NCI-H774 (cell line): ENCODE data around the gene ARHGAP23.
A peak's percentile ranks its signal among the peaks of the same experiment; 100 is the strongest.

Source experiments
- DNase-seq: peaks from one replicate; lab custom pipeline; 2025; lab: John Stamatoyannopoulos, UW

Gene ARHGAP23

GRCh38 chr17:38428112-38428642 lies at the start of gene ARHGAP23:
Gene ARHGAP23, plus strand, starts transcription at chr17:38428464. Its CDS starts 22 bp downstream, at chr17:38428486.
- DNase-seq: peak; percentile 41

GRCh38 chr17:38379448-38379847 lies 48.8 kb upstream of the ARHGAP23 start:
- no peak for DNase-seq

GRCh38 chr17:38395090-38395489 lies 33.2 kb upstream of the ARHGAP23 start:
- no peak for DNase-seq

GRCh38 chr17:38397227-38397626 lies 31.0 kb upstream of the ARHGAP23 start:
- no peak for DNase-seq

- DNase-seq: no peak
These were observed 28.0 kb upstream of the ARHGAP23 start for GRCh38 chr17:38400286-38400685.

GRCh38 chr17:38401459-38401858 lies 26.8 kb upstream of the ARHGAP23 start:
- no peak for DNase-seq

GRCh38 chr17:38402897-38403296 lies 25.4 kb upstream of the ARHGAP23 start:
- no peak for DNase-seq

GRCh38 chr17:38403491-38403890 lies 24.8 kb upstream of the ARHGAP23 start:
- DNase-seq: no peak

GRCh38 chr17:38404174-38404943 lies 23.9 kb upstream of the ARHGAP23 start:
- DNase-seq: no peak

GRCh38 chr17:38405654-38406053 lies 22.6 kb upstream of the ARHGAP23 start:
- no peak for DNase-seq

GRCh38 chr17:38410201-38410600 lies 18.1 kb upstream of the ARHGAP23 start:
- DNase-seq: no peak

- DNase-seq: peak; percentile 96
These were observed 12.7 kb upstream of the ARHGAP23 start for GRCh38 chr17:38415250-38416194.

- DNase-seq: no peak
These were observed 11.4 kb upstream of the ARHGAP23 start for GRCh38 chr17:38416840-38417209.

GRCh38 chr17:38417210-38417951 lies 10.9 kb upstream of the ARHGAP23 start:
- no peak for DNase-seq

- DNase-seq: no peak
These were observed 10.1 kb upstream of the ARHGAP23 start for GRCh38 chr17:38418062-38418692.

- DNase-seq: no peak
These were observed 9.4 kb upstream of the ARHGAP23 start for GRCh38 chr17:38418693-38419507.

GRCh38 chr17:38419508-38419981 lies 8.7 kb upstream of the ARHGAP23 start:
- no peak for DNase-seq

- DNase-seq: no peak
These were observed 7.7 kb upstream of the ARHGAP23 start for GRCh38 chr17:38420518-38420917.

GRCh38 chr17:38421171-38421841 lies 7.0 kb upstream of the ARHGAP23 start:
- no peak for DNase-seq
